IPS-11a (cell line): Measurements from ENCODE around the gene CBL.

ENCODE experiments used
- H3K4me3 ChIP-seq: one replicate; pipeline ENCODE4 v1.5.1; 2013; ENCODE audit warnings: low read depth, low read length, control low read depth

The CBL gene

GRCh38 chr11:119344291-119345010 lies 138.3 kb downstream of the CBL start:
- H3K4me3 ChIP-seq = no peak overlapping the region

- H3K4me3 ChIP-seq = no peak overlapping the region
Measured at GRCh38 chr11:119345685-119346084, 139.5 kb downstream of the CBL start.

GRCh38 chr11:119346605-119347004 lies 140.5 kb downstream of the CBL start, which contains the start of gene MFRP:
MFRP (minus strand) TSS chr11:119346705; CDS start chr11:119346513, 192 bp downstream.
- H3K4me3 ChIP-seq = no peak within 1 kb of the TSS

GRCh38 chr11:119347242-119347641 lies 141.1 kb downstream of the CBL start:
- no peak overlapping the region for H3K4me3 ChIP-seq

- H3K4me3 ChIP-seq = no peak overlapping the region
Measured at GRCh38 chr11:119347940-119348605, 141.9 kb downstream of the CBL start.

GRCh38 chr11:119350302-119350701 lies 144.2 kb downstream of the CBL start:
- no peak overlapping the region for H3K4me3 ChIP-seq

- H3K4me3 ChIP-seq = no peak overlapping the region
Measured at GRCh38 chr11:119351232-119351631, 145.1 kb downstream of the CBL start.

GRCh38 chr11:119352857-119353260 lies 146.7 kb downstream of the CBL start:
- H3K4me3 ChIP-seq = no peak overlapping the region

GRCh38 chr11:119355091-119355843 lies 149.1 kb downstream of the CBL start:
- no peak overlapping the region for H3K4me3 ChIP-seq

- peak overlapping the region; percentile 50 for H3K4me3 ChIP-seq
Measured at GRCh38 chr11:119356349-119357031, 150.4 kb downstream of the CBL start.

- no peak overlapping the region for H3K4me3 ChIP-seq
Measured at GRCh38 chr11:119357074-119357473, 150.9 kb downstream of the CBL start.
